Dendritic cell treated with granulocyte-macrophage colony-stimulating factor and Interleukin-4, amounts not matched to agents 40 ng/mL and 50 ng/mL, for 4 days (primary cell): ENCODE measurements around the gene EEIG1.

Source experiments
- H3K27ac Mint-ChIP-seq: one replicate; pipeline ENCODE4 v1.8.0; 2022; ENCODE audit warnings: mild to moderate bottlenecking, mixed read lengths
- H3K27me3 Mint-ChIP-seq: one replicate; pipeline ENCODE4 v1.8.0; 2022; ENCODE audit warnings: mild to moderate bottlenecking, mixed read lengths
- H3K36me3 Mint-ChIP-seq: one replicate; pipeline ENCODE4 v1.8.0; 2022; ENCODE audit warnings: low read depth, mixed read lengths
- H3K4me1 Mint-ChIP-seq: one replicate; pipeline ENCODE4 v1.8.0; 2022; ENCODE audit warnings: low read depth, mixed read lengths
- H3K4me3 Mint-ChIP-seq: one replicate; pipeline ENCODE4 v1.8.0; 2022; ENCODE audit warnings: mild to moderate bottlenecking, moderate library complexity, mixed read lengths
- H3K9me3 Mint-ChIP-seq: one replicate; pipeline ENCODE4 v1.8.0; 2022; ENCODE audit warnings: mixed read lengths
- intact Hi-C: fragments of 100-400 bp; cut with micrococcal nuclease; formaldehyde crosslinking; loops from one replicate; pipeline ENCODE4 v1.15.0; 2022

EEIG1 gene

GRCh38 chr9:127953768-127954505, 26.9 kb downstream of the EEIG1 start:
- peaks cover 19% of the 10 kb centered on the region for H3K27me3 Mint-ChIP-seq
- no peaks in the 10 kb centered on the region for H3K36me3 Mint-ChIP-seq
- intact Hi-C loops, result no loop called here
- no peak overlapping the region for H3K27ac Mint-ChIP-seq
- H3K4me3 Mint-ChIP-seq, result no peak overlapping the region
- no peaks in the 10 kb centered on the region for H3K9me3 Mint-ChIP-seq
- peaks cover 31% of the 10 kb centered on the region for H3K4me1 Mint-ChIP-seq

- Mint-ChIP-seq H3K9me3 (no peaks in the 10 kb centered on the region), H3K27me3 (peaks cover 19% of the 10 kb centered on the region), H3K4me1 (peaks cover 38% of the 10 kb centered on the region), H3K27ac (no peak overlapping the region), H3K36me3 (no peaks in the 10 kb centered on the region), H3K4me3 (no peak overlapping the region)
- intact Hi-C loops, result no loop called here
These were observed 27.6 kb downstream of the EEIG1 start for GRCh38 chr9:127953154-127953553.

DNA sequence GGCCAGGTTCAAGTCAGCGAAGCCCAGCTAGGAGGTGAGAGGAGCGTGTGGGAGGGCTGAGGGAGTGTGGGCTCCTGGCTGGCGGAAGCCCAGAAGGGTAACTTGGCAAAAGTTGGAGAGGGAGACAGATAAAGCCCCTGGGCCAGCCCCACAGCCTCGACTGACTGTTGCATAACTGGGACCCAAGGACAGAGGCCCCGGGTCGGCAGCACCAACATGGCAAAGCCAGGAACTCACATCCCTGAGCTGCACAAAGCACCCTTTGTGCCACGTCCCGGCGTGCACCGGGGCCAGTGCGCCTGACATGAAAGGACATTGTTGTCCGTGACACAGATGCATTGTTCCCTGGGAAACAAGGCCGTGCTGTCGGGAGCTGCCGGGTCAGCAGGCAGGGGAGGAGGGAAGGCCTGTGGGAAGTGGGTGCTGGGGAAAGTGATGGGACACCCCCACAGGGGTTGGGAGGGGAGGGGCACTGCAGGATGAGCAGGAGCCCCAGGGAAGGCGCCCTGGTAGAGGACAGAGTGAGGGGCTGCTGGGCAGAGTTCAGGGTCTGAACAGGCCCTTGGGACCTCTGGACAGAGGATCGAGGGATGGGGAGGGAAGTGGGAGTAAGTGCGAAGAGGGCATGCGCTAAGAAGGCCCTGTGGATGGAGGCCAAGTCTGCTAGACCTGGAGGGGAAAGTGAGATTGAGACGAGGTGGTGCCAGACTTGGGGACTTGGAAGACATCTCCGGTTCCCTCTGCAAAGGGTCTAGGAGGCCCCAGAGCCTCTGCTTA, 30.1 kb downstream of the EEIG1 start:
- Mint-ChIP-seq H3K27ac (no peak overlapping the region), H3K9me3 (no peaks in the 10 kb centered on the region), H3K4me1 (peaks cover 35% of the 10 kb centered on the region), H3K4me3 (no peak overlapping the region), H3K27me3 (peaks cover 17% of the 10 kb centered on the region), H3K36me3 (no peaks in the 10 kb centered on the region)
- intact Hi-C loops, result no loop called here

- H3K36me3 Mint-ChIP-seq, result peaks cover 6% of the 10 kb centered on the region
- H3K9me3 Mint-ChIP-seq, result no peaks in the 10 kb centered on the region
- H3K27me3 Mint-ChIP-seq, result peaks cover 13% of the 10 kb centered on the region
- peaks cover 28% of the 10 kb centered on the region for H3K4me1 Mint-ChIP-seq
- intact Hi-C loops, result no loop called here
- H3K4me3 Mint-ChIP-seq, result no peak overlapping the region
- H3K27ac Mint-ChIP-seq, result no peak overlapping the region
These were observed 30.8 kb downstream of the EEIG1 start for GRCh38 chr9:127949827-127950512.

DNA sequence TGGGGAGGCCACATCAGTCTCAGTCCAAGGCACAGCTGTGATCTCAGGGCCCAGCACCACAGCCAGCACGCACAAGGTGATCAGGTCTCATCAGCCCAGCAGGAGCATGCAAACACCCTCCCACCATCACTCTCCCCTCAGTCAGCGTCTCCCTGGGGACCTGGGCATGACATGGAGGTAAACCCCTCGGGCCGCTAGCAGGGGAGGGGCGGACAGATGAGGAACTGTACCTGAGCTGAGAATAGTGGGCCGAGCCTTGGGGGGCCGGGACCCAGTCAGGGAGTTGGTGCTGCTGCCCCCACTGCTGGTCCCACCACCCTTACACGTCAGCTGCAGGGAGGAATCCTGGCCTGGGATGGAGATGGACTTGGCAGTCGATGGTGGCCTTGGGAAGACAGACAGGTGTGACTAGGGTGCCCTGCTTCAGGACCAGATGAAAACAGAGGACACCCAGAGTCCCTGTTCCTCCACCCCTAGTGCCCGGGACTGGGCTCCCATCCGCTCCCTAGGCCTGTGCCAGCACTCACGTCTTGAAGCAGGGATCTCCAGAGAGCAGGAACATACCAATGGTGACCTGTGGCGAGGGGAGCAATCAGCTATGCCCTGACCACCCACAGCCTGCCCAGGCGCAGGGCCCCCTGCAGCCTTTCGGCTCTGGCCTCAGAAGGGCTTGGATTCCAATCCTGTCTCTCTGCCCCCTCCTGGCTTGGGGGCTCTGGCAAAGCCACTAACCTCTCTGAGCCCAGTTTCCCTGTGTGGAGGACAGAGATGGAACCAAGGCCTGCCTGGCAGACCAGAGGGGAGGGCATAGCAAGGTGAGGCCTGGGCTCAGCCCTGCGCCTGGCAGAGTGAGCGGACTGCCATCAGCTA, 32.7 kb downstream of the EEIG1 start:
- peaks cover 39% of the 10 kb centered on the region for H3K4me1 Mint-ChIP-seq
- intact Hi-C loops, result no loop called here
- H3K27me3 Mint-ChIP-seq, result peaks cover 9% of the 10 kb centered on the region
- no peak overlapping the region for H3K27ac Mint-ChIP-seq
- H3K9me3 Mint-ChIP-seq, result no peaks in the 10 kb centered on the region
- no peak overlapping the region for H3K4me3 Mint-ChIP-seq
- H3K36me3 Mint-ChIP-seq, result peaks cover 12% of the 10 kb centered on the region

DNA sequence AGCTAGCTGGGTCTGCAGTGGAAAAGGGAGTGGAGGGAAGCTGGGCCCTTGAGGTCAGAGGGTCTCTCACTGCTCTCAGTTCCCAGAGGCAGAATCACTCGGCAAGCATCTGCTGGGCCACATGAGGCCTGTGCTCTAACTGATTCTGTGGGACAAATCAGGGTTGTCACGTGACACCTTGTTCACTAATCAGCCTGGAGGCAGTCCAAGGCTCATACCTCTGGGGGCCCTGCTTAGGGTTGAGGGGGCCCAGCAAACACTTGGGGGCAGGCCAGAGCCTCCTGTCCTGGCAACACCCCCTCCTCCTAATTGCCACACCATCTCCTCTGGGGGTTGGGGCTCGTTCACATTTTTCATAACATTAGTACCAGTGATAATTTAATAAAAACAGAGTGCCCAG, 34.1 kb downstream of the EEIG1 start:
- Mint-ChIP-seq H3K4me3 (no peak overlapping the region), H3K36me3 (peaks cover 12% of the 10 kb centered on the region), H3K4me1 (peaks cover 47% of the 10 kb centered on the region), H3K9me3 (no peaks in the 10 kb centered on the region), H3K27me3 (peaks cover 9% of the 10 kb centered on the region), H3K27ac (no peak overlapping the region)
- intact Hi-C loops, result no loop called here

DNA sequence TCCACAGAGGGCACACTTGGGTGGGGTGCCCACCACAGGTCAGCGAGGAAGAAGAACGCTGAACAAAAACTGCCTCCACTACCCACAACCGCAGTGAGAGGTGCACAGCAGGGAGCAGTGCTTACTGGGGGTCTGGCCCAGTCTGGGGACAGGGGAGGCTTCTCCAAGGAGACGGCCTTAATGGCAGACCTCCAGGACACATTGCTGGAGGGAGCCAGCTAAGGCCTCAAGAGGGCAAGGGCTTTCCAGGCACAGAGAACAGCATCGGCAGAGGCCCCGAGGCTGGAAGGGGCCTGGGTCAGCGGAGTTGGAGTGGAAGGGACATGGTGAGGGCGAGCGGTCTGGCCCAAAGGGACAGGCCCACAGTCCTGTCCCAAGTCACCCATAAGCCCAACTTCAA, 34.8 kb downstream of the EEIG1 start:
- no peaks in the 10 kb centered on the region for H3K9me3 Mint-ChIP-seq
- no peak overlapping the region for H3K4me3 Mint-ChIP-seq
- no peak overlapping the region for H3K27ac Mint-ChIP-seq
- intact Hi-C loops, result no loop called here
- H3K4me1 Mint-ChIP-seq, result peaks cover 46% of the 10 kb centered on the region
- H3K27me3 Mint-ChIP-seq, result peaks cover 6% of the 10 kb centered on the region
- peaks cover 12% of the 10 kb centered on the region for H3K36me3 Mint-ChIP-seq

GRCh38 chr9:127945338-127945737, 35.5 kb downstream of the EEIG1 start:
- H3K9me3 Mint-ChIP-seq, result no peaks in the 10 kb centered on the region
- H3K27me3 Mint-ChIP-seq, result peaks cover 3% of the 10 kb centered on the region
- peaks cover 12% of the 10 kb centered on the region for H3K36me3 Mint-ChIP-seq
- intact Hi-C loops, result no loop called here
- no peak overlapping the region for H3K4me3 Mint-ChIP-seq
- peaks cover 40% of the 10 kb centered on the region for H3K4me1 Mint-ChIP-seq
- no peak overlapping the region for H3K27ac Mint-ChIP-seq

DNA sequence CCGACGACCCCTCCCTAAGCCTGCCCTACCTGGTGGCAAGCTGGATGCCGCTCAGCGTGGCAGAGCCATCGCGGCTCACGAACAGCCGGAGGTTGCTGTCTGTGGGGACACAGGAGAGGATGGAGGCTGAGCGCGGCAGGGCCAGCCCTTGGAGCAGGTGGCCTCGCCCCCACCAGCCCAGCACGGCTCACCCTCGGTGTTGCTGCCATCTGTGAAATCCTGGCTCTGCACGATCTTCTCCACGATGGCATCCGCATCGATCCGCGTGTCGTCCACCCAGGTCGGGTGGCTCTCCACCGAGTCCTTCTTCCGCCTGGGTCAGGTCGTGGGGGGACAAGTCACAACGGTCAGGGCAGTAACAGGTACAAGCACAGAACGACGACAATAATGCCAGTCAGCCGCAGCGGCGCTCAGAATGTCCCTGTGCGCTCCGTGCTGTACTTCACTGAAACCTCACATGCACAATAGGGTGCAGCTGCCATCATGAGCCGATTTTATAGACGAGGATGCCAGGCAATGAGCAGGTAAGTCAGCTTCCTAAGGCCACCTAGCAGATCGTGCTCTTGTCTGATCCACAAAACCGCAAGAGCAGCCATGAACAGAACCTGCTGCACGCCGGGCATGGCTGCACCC, 36.1 kb downstream of the EEIG1 start:
- Mint-ChIP-seq H3K4me3 (no peak overlapping the region), H3K27ac (no peak overlapping the region), H3K27me3 (no peaks in the 10 kb centered on the region), H3K4me1 (peaks cover 37% of the 10 kb centered on the region), H3K9me3 (no peaks in the 10 kb centered on the region), H3K36me3 (peaks cover 12% of the 10 kb centered on the region)
- intact Hi-C loops, result no loop called here

- intact Hi-C loops, result loop anchor here (1.0 to 2.0 kb wide), 2 partner anchors 92 to 173 kb away; no protein-coding TSS in a partner anchor
- H3K36me3 Mint-ChIP-seq, result peaks cover 12% of the 10 kb centered on the region
- H3K4me3 Mint-ChIP-seq, result no peak overlapping the region
- H3K4me1 Mint-ChIP-seq, result peaks cover 32% of the 10 kb centered on the region
- H3K27me3 Mint-ChIP-seq, result no peaks in the 10 kb centered on the region
- H3K9me3 Mint-ChIP-seq, result no peaks in the 10 kb centered on the region
- peak overlapping the region; percentile 50 for H3K27ac Mint-ChIP-seq
These were observed 37.1 kb downstream of the EEIG1 start for GRCh38 chr9:127943731-127944144.

- peak overlapping the region; percentile 50 for H3K27ac Mint-ChIP-seq
These were observed 37.7 kb downstream of the EEIG1 start for GRCh38 chr9:127943011-127943662.

GRCh38 chr9:127942216-127943010, 38.4 kb downstream of the EEIG1 start:
- Mint-ChIP-seq H3K4me1 (peaks cover 32% of the 10 kb centered on the region), H3K9me3 (no peaks in the 10 kb centered on the region), H3K27ac (no peak overlapping the region), H3K36me3 (peaks cover 16% of the 10 kb centered on the region), H3K4me3 (no peak overlapping the region), H3K27me3 (no peaks in the 10 kb centered on the region)
- intact Hi-C loops, result loop anchor here (1.0 to 2.0 kb wide), 2 partner anchors 93 to 174 kb away; no protein-coding TSS in a partner anchor

More at GRCh38 chr9:127943011-127943662, 37.7 kb downstream of the EEIG1 start:
- Mint-ChIP-seq H3K4me1 (peaks cover 27% of the 10 kb centered on the region), H3K9me3 (no peaks in the 10 kb centered on the region), H3K27me3 (no peaks in the 10 kb centered on the region), H3K4me3 (no peak overlapping the region), H3K36me3 (peaks cover 12% of the 10 kb centered on the region)
- intact Hi-C loops, result loop anchor here (1.0 to 2.0 kb wide), 2 partner anchors 92 to 174 kb away; no protein-coding TSS in a partner anchor
